GM19035 (cell line): ENCODE results near the gene INA.
"Not testable (repeated sequence)": the region's sequence is repeated elsewhere in the genome, so short reads cannot be mapped to it uniquely, and the experiment has no call there.

Source experiments
- ATAC-seq: cut with Tn5 transposase; IDR thresholded peaks from one replicate; pipeline ENCODE4 v1.9.1; 2021; ENCODE audit not compliant: unreplicated experiment

The INA gene

DNA sequence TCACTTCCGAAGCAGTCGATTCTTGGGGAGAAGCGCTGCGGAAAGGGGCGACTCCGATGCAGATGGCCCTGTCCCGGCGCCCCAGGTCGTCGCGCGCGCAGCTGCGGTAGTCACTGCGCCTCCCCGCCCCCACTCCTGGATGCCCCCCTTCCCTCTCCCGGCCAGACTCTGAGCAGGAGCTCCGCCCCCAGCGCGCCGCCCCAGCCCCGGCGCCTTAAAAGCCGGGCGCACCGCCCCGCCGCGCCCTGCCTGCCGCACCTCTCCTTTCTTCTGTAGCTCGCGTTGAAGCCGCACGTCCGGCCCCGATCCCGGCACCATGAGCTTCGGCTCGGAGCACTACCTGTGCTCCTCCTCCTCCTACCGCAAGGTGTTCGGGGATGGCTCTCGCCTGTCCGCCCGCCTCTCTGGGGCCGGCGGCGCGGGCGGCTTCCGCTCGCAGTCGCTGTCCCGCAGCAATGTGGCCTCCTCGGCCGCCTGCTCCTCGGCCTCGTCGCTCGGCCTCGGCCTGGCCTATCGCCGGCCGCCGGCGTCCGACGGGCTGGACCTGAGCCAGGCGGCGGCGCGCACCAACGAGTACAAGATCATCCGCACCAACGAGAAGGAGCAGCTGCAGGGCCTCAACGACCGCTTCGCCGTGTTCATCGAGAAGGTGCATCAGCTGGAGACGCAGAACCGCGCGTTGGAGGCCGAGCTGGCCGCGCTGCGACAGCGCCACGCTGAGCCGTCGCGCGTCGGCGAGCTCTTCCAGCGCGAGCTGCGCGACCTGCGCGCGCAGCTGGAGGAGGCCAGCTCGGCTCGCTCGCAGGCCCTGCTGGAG is at the start of gene INA:
Gene INA, plus strand, starts transcription at position 243 of the 817 bp plus-strand sequence. Its CDS starts 74 bp downstream, at position 317.
- no peak for ATAC-seq

GRCh38 chr10:103227416-103227815 is 49.5 kb upstream of the INA start:
- no peak for ATAC-seq

- ATAC-seq = no peak
Measured at GRCh38 chr10:103231047-103231551, 45.8 kb upstream of the INA start.

- no peak for ATAC-seq
Measured at GRCh38 chr10:103232131-103232673, 44.7 kb upstream of the INA start.

DNA sequence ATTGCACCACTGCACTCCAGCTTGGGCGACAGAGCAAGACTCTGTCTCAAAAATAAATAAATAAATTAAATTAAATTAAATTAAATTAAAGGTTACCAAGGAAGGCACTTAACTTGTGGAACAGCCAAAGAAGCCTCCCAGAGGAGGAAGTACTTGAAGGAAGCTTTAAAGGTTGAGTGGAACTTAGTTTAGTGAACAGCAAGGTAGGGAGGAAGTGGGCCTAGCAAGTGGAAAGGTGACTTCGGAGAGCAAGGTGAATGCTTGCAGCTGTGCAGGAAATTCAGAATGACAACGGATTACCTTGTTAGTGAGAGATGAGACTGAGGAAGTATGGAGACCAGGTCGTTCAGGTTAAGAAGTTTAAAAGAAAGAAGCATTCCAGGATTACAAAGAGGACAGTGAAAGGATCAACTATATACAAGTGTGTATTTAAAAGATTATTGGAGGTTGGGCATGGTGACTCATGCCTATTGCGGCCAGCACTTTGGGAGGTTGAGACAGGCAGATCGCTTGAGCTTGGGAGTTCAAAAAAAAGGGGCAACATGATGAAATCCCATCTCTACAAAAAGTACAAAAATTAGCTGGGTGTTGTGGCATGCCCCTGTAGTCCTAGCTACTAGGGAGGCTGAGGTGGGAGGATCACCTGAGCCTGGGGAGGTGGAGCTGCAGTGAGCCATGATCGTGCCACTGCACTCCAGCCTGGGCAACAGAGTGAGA is 44.0 kb upstream of the INA start:
- no peak for ATAC-seq

DNA sequence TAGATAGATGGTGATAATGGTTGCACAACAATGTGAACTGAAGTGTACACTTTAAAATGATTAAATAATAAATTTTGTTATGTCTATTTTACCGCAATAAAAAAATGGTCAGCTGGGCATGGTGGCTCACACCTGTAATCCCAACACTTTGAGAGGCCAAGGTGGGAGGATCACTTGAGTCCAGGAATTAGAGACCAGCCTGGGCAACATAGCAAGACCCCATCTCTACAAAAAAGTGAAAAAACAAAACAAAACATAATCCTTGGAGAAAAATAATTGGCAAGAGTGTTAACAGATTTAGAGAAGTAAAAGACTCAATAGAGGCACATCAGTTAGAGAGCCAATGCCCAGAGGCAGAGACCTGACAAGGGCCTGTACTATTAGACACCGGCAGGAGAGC is 41.2 kb upstream of the INA start:
- no peak for ATAC-seq

DNA sequence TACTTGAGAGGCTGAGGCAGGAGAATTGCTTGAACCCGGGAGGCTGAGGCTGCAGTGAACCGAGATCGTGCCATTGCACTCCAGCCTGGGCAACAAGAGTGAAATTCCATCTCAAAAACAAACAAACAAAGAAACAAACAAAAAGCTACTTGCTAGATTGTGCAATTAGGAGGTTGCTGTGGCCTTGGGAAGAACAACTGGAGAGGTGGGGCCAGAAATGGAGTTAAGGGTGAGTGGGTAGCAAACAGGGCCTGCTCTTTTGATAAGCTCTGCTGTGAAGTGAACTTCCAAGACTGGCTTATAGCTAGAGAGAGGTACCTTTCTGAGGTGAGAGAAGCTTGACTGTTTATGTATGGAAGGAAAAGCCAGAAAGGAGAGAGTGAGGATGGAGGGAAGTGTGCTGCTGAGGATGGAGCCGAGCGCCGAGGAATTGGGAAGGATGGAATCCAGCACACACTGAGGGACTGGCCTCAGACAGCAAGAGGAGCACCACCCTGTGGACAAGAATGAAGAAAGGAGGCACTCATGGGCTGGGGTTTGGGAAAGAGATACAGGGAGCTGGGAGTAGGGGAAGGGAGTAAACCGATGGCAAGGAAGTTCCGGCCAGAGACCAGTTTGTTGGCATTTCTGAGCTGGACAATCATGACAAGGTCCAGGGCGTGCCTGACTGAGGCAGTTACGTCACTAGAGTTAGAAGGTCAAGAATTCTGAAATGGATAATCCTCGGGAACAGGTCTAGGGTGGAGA is 38.3 kb upstream of the INA start:
- ATAC-seq = no peak

DNA sequence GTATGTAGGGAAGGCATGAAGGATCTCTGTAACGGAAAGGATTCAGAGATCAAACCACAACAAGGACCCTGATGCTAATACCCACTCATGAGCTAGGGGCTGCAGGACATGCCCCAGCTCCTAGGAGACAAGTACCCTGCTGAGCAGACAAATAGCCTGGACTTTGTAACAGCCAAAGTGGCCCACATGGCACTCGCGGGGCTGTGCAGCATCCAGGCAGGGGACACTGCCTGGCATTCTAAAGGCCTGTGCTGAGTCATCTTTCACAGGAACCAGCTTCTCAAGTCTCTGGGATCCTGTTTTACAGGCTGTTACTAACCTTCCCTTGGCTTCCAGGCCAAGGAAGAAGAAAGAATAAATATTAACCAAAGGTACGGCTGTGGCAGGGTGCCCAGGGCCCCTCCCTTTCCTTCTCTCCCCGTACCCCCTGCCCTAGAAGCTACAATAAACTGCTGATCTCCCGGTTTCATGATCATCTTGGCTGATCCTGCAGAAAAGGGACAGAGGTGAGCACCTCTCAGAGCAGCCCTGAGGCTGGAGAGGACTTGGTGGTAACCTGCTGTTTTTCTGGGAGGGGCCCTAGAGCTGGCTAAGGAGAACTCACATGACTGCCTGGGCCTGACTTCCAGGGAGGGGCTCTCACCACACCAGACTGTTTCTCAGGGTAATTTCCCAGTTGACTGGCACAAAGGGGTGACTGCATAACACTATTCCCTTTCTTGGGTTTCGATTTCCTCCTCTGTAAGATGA is 35.5 kb upstream of the INA start:
- no peak for ATAC-seq

DNA sequence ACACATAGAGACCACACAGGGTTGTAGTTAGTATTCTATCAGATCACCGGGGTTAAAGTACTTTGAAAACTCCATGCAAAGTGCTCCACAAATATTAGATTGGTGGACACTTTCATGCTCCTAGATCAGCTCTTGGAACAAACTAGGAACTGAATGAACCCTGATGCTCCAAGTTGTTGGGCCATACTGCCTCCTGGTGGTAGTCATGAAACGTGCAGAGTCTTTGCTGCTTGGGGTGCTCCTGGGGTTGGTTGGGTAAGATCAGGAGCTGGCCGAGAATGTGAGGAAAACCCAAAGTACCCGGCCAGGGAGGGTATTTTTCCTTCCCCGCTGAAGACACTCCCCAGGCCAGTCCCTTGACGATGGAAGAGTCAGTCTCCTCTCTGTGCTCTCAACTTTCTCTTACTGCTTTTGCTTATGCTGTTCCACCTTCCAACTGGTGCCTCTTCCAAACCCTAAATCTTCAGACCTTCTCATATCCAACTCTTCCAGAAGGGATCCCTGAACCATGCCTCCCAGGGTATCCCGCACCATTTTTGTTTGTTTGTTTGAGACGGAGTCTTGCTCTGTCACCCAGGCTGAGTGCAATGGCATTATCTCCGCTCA is 32.2 kb upstream of the INA start:
- no peak for ATAC-seq

GRCh38 chr10:103245587-103245986 is 31.4 kb upstream of the INA start, which contains the start of gene RPEL1:
RPEL1 (plus strand) TSS chr10:103245887; CDS start chr10:103245997, 110 bp downstream.
- not testable (repeated sequence) for ATAC-seq

DNA sequence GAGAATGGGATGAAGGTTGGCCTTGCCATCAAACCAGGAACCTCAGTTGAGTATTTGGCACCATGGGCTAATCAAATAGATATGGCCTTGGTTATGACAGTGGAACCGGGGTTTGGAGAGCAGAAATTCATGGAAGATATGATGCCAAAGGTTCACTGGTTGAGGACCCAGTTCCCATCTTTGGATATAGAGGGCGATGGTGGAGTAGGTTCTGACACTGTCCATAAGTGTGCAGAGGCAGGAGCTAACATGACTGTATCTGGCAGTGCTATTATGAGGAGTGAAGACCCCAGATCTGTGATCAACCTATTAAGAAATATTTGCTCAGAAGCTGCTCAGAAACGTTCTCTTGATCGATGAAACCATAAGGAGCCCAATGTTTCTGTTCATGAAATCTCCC is 30.6 kb upstream of the INA start:
- no peak for ATAC-seq

- no peak for ATAC-seq
Measured at GRCh38 chr10:103254113-103254512, 22.8 kb upstream of the INA start.

GRCh38 chr10:103254538-103255325 is 22.2 kb upstream of the INA start:
- ATAC-seq = no peak

DNA sequence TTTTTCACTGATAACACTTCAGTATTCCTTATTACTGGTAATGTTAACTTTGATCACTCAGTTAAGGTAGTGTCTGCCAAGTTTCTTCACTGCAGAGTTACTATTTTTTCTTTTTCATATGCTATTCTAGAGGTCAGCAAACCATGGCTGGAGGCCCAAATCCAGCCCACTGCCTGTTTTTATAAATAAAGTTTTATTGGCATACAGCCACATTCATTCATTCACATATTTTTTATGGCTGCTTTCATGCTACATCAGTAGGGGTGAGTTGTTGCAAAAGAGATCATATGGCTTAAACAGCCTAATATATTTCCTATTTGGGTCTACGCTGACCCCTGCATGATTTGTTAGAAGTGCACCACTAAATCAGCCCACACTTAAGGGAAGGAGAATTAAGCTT is 20.3 kb upstream of the INA start:
- no peak for ATAC-seq

GRCh38 chr10:103257812-103258211 is 19.1 kb upstream of the INA start:
- ATAC-seq = no peak

- not testable (repeated sequence) for ATAC-seq
Measured at GRCh38 chr10:103258928-103259327, 18.0 kb upstream of the INA start.

GRCh38 chr10:103259989-103260388 is 16.9 kb upstream of the INA start:
- ATAC-seq = no peak

- ATAC-seq = no peak
Measured at GRCh38 chr10:103262229-103262628, 14.7 kb upstream of the INA start.

DNA sequence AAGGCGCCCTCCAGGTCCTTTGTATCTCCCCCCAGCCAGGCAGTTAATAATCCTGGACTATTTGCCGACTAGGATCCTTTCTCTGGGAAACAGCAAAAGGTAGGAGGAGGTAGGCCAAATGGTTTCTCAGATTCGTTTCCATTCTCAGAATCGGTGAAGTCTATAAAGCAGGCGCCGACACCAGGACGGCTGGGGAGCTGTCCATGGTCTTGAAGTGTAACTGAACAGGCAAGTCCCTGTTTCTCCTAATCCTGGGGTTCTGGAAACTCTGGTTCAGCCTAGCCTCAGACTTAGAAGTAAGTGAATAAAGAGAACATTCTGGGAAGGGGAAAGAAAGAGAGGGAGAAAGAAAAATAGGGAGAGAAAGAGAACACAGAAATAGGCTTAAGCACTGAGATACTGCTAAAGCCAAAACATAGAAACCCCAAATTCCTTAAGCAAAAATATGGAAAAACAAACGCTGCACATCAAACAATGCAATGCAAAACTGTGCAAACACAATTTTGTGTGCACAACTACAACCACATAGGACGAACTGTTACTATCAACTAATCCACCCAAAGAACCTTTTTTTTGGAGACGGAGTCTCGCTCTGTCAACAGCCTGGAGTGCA is 11.1 kb upstream of the INA start:
- no peak for ATAC-seq
